OCI-LY1 (cell line): ENCODE results near the gene HOXA7.
A peak's percentile ranks its signal among the peaks of the same experiment; 100 is the strongest.

ENCODE experiments used
- H2AFZ ChIP-seq: fragments of 200-600 bp; sonication (generic), shearing (Covaris generic); 2 replicates; pipeline ENCODE4 v1.6.0; 2014; ENCODE audit warnings: antibody characterized with exemption, mild to moderate bottlenecking, low read length
- H3F3A ChIP-seq: fragments of 200-600 bp; sonication (generic), shearing (Covaris generic); 2 replicates; pipeline ENCODE4 v1.6.0; 2014; ENCODE audit warnings: mild to moderate bottlenecking, antibody characterized with exemption, low read length, moderate library complexity; ENCODE audit not compliant: insufficient read depth
- H3K27ac ChIP-seq: fragments of 200-600 bp; sonication (generic); 2 replicates; pipeline ENCODE4 v1.5.1; 2014; ENCODE audit warnings: low read length, mixed run types, mild to moderate bottlenecking, low read depth; ENCODE audit not compliant: poor library complexity, severe bottlenecking
- H3K27me3 ChIP-seq: fragments of 200-600 bp; sonication (generic); 2 replicates; pipeline ENCODE4 v1.6.0; 2014; ENCODE audit warnings: antibody characterized with exemption, mild to moderate bottlenecking, low read length, moderate library complexity; ENCODE audit not compliant: insufficient read depth
- H3K36me3 ChIP-seq: fragments of 200-600 bp; sonication (generic); 2 replicates; pipeline ENCODE4 v1.6.1; 2014; ENCODE audit warnings: mild to moderate bottlenecking, antibody characterized with exemption, low read length, moderate library complexity, mixed read lengths; ENCODE audit not compliant: insufficient read depth
- H3K4me1 ChIP-seq: fragments of 200-600 bp; sonication (generic); 2 replicates; pipeline ENCODE4 v1.5.1; 2014; ENCODE audit warnings: mild to moderate bottlenecking, low read length, moderate library complexity; ENCODE audit not compliant: insufficient read depth, severe bottlenecking
- H3K4me2 ChIP-seq: fragments of 200-600 bp; sonication (generic), shearing (Covaris generic); 2 replicates; pipeline ENCODE4 v1.6.1; 2014; ENCODE audit warnings: low read length
- H3K4me3 ChIP-seq: fragments of 200-600 bp; sonication (generic); 2 replicates; pipeline ENCODE4 v1.5.1; 2014; ENCODE audit warnings: low read length, low read depth, mild to moderate bottlenecking, mixed read lengths; ENCODE audit not compliant: poor library complexity, severe bottlenecking
- H3K79me2 ChIP-seq: fragments of 200-600 bp; shearing (Covaris generic); 2 replicates; pipeline ENCODE4 v1.6.1; 2016; ENCODE audit warnings: mixed run types, low read length, mixed read lengths; ENCODE audit not compliant: insufficient read depth
- H3K9ac ChIP-seq: fragments of 200-600 bp; sonication (generic), shearing (Covaris generic); 2 replicates; pipeline ENCODE4 v1.6.1; 2014; ENCODE audit warnings: mild to moderate bottlenecking, low read length, mixed read lengths
- H3K9me2 ChIP-seq: fragments of 200-600 bp; sonication (generic), shearing (Covaris generic); 2 replicates; pipeline ENCODE4 v1.6.1; 2014; ENCODE audit warnings: low read depth, mild to moderate bottlenecking, low read length, mixed read lengths
- H3K9me3 ChIP-seq: fragments of 200-600 bp; shearing (Covaris generic); 2 replicates; pipeline ENCODE4 v1.6.1; 2014; ENCODE audit warnings: low read length, mixed read lengths
- H4K20me1 ChIP-seq: fragments of 200-600 bp; sonication (generic), shearing (Covaris generic); 2 replicates; pipeline ENCODE4 v1.6.0; 2016; ENCODE audit warnings: mild to moderate bottlenecking, low read length; ENCODE audit not compliant: insufficient read depth
- EZH2 ChIP-seq: fragments of 200-600 bp; sonication (generic), shearing (Covaris generic); IDR thresholded peaks from 2 replicates; pipeline ENCODE4 v1.8.0; 2017; ENCODE audit warnings: borderline replicate concordance, mixed run types, mild to moderate bottlenecking, antibody characterized with exemption, low read length, moderate library complexity, mixed read lengths
- TF ChIP-seq, protein P1 (sequence below): fragments of 200-600 bp; sonication (generic), shearing (Covaris generic); IDR thresholded peaks from 2 replicates; pipeline ENCODE4 v1.5.1; 2017; ENCODE audit warnings: mild to moderate bottlenecking, antibody characterized with exemption, low read length, moderate library complexity, mixed read lengths

HOXA7 gene

DNA sequence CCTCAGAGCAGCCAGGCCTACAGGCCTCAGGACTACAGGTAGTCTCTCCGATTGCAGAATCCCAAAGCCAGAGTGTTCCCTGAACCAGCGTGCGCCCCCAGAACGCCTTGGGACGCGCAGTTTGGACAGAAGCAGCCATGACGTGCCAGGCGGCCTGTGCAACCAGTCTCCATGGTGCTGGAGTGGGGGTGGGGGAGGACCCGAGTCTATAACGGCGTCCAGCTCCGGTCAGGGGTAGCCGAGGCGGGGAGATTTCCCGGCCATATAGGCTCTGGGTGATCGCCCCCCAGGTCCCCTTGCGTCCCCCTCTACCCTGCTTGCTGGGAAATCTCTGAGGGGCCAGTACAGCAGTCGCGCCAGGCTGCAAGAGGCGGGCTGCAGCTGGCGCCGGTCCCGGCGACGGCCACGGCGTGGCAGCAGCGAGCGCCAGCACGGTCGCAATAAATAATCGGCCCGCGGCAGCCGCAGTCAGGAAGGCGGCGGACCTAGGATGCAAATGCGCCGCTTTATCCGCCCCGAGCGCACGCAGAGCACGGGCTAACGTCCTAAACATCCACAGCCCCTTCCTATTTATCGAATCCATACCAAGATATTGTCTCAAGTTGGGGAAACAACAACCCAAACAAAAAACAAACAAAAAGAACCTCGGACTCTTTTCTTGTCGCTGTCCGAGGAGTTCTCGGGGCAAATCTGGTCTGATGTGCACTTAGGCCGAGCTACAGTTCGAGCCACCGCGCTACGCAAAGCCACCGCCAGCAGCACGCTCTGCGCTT lies 5.7 kb downstream of the HOXA7 start:
- peaks cover 49% of the 10 kb centered on the region for H3K4me1 ChIP-seq
- H3K79me2 ChIP-seq: no peaks in the 10 kb centered on the region
- peak overlapping the region; percentile 36 for H2AFZ ChIP-seq
- no peaks in the 10 kb centered on the region for H3K36me3 ChIP-seq
- no peaks in the 10 kb centered on the region for H4K20me1 ChIP-seq
- peak overlapping the region; percentile 91 for H3K4me2 ChIP-seq
- H3K27ac ChIP-seq: no peak overlapping the region
- H3F3A ChIP-seq: no peaks in the 10 kb centered on the region
- H3K9ac ChIP-seq: peak overlapping the region; percentile 63
- H3K9me2 ChIP-seq: no peaks in the 10 kb centered on the region
- no peaks in the 10 kb centered on the region for H3K9me3 ChIP-seq
- H3K4me3 ChIP-seq: peak overlapping the region; percentile 63
- peaks cover 24% of the 10 kb centered on the region; the same call in 1 of the 2 replicates for H3K27me3 ChIP-seq
- TF ChIP-seq, protein P1, sequence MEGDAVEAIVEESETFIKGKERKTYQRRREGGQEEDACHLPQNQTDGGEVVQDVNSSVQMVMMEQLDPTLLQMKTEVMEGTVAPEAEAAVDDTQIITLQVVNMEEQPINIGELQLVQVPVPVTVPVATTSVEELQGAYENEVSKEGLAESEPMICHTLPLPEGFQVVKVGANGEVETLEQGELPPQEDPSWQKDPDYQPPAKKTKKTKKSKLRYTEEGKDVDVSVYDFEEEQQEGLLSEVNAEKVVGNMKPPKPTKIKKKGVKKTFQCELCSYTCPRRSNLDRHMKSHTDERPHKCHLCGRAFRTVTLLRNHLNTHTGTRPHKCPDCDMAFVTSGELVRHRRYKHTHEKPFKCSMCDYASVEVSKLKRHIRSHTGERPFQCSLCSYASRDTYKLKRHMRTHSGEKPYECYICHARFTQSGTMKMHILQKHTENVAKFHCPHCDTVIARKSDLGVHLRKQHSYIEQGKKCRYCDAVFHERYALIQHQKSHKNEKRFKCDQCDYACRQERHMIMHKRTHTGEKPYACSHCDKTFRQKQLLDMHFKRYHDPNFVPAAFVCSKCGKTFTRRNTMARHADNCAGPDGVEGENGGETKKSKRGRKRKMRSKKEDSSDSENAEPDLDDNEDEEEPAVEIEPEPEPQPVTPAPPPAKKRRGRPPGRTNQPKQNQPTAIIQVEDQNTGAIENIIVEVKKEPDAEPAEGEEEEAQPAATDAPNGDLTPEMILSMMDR: peak; percentile 96
- no peak for TF ChIP-seq EZH2

DNA sequence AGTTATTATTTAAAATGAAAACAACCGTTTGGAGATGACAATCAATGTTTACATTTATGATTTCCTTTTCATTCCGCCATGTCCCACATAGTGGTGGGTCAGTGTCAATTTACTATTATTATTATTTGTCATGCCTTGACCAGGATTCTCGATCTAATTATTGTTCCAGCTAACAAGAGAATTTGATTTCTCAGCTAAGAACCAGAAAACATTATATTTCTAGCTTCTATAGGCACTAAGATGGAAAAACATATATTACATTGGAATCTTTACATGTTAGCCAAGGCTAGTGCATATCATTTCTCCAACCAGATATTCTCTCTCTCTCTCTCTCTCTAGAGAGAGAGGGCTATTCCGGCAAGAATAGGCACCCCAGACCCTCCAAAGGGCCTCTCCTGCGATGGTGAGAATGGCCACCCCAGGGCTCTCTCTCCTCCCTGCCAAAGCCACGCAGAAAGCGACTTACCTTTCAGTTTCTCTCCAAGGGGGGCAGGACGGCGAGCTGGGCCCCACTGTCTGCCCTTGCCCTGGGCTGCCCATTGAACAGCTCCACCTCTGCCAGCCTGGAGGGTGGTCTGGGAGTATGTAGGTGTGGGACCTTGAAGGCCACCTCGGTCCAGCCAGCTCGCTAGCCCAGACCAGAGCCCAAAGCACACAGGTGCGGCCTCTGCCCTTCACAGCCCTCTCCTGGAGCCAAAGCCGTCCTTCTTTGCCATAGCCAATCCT lies 6.5 kb downstream of the HOXA7 start:
- no peak overlapping the region for H3K27ac ChIP-seq

More for the DNA sequence above, 6.5 kb downstream of the HOXA7 start:
- Histone ChIP-seq H3K4me1 (peaks cover 56% of the 10 kb centered on the region), H3K79me2 (no peaks in the 10 kb centered on the region), H3K9ac (peak overlapping the region; percentile 63), H3K4me2 (peak overlapping the region; percentile 91), H3K9me3 (no peaks in the 10 kb centered on the region), H3F3A (no peaks in the 10 kb centered on the region), H3K9me2 (no peaks in the 10 kb centered on the region), H3K27me3 (peaks cover 24% of the 10 kb centered on the region; the same call in 1 of the 2 replicates), H4K20me1 (no peaks in the 10 kb centered on the region), H2AFZ (peak overlapping the region; percentile 22), H3K36me3 (no peaks in the 10 kb centered on the region), H3K4me3 (peak overlapping the region; percentile 63)
- no peak for TF ChIP-seq EZH2
- TF ChIP-seq, protein P1: no peak
